NT2/D1 (cell line): Measurements from ENCODE around the gene SART3.

ENCODE experiments used
- SUZ12 ChIP-seq: IDR thresholded peaks from 2 replicates; pipeline ENCODE4 v1.6.1; 2011; ENCODE audit not compliant: insufficient read length, insufficient read depth; ENCODE audit errors: extremely low read depth
- YY1 ChIP-seq: IDR thresholded peaks from 2 replicates; pipeline ENCODE4 v1.6.1; 2011; ENCODE audit not compliant: insufficient read length, insufficient read depth
- ZNF274 ChIP-seq: IDR thresholded peaks from 2 replicates; pipeline ENCODE4 v1.6.1; 2011; ENCODE audit warnings: mild to moderate bottlenecking, low read depth, low read length

- TF ChIP-seq YY1, result no peak
- TF ChIP-seq ZNF274, result no peak
- no peak for TF ChIP-seq SUZ12
These were observed 33.8 kb downstream of the SART3 start for GRCh38 chr12:108527166-108527496.
